ENCODE results near the gene C6orf47.
A peak's percentile ranks its signal among the peaks of the same experiment; 100 is the strongest.
"Not testable (repeated sequence)": the region's sequence is repeated elsewhere in the genome, so short reads cannot be mapped to it uniquely, and the experiment has no call there.

Gene C6orf47

GRCh38 chr6:31660381-31661261 is at the start of gene C6orf47:
TSS of gene C6orf47 (minus strand) at chr6:31660778. CDS start at chr6:31659947, 831 bp downstream.
- peak; percentile 84 for ATAC-seq
- TF ChIP-seq OSR1 (CRISPR knock-in tag; IDR thresholded peaks at IDR 0.05) (no peak), GLIS3 (CRISPR knock-in tag; IDR thresholded peaks at IDR 0.05) (no peak), TSHZ2 (CRISPR knock-in tag; IDR thresholded peaks at IDR 0.05) (no peak), ARNTL (CRISPR knock-in tag; IDR thresholded peaks at IDR 0.05; ENCODE audit: borderline replicate concordance, low read depth) (no peak), CSDC2 (CRISPR knock-in tag; IDR thresholded peaks at IDR 0.05) (no peak), SNAI2 (CRISPR knock-in tag; IDR thresholded peaks at IDR 0.05) (no peak), ISL1 (CRISPR knock-in tag; IDR thresholded peaks at IDR 0.05) (no peak), ZNF565 (CRISPR knock-in tag; conservative IDR thresholded peaks at IDR 0.05; ENCODE audit: low read depth) (no peak), POU6F1 (CRISPR knock-in tag; IDR thresholded peaks at IDR 0.05; ENCODE audit: borderline replicate concordance, low read depth) (no peak), ZFP3 (CRISPR knock-in tag; IDR thresholded peaks at IDR 0.05) (no peak), PPARA (CRISPR knock-in tag; IDR thresholded peaks at IDR 0.05; ENCODE audit: borderline replicate concordance) (no peak)

- ATAC-seq, result not testable (repeated sequence)
These were observed 48.6 kb upstream of the C6orf47 start for GRCh38 chr6:31709157-31709556.

GRCh38 chr6:31708224-31708623 is 47.6 kb upstream of the C6orf47 start:
- ATAC-seq, result no peak
- TF ChIP-seq CREB5 (CRISPR knock-in tag; IDR thresholded peaks at IDR 0.05; ENCODE audit: low read depth) (no peak), ZNF70 (CRISPR knock-in tag; IDR thresholded peaks at IDR 0.05) (no peak), TOX (CRISPR knock-in tag; IDR thresholded peaks at IDR 0.05; ENCODE audit: borderline replicate concordance) (no peak), BACH2 (CRISPR knock-in tag; IDR thresholded peaks at IDR 0.05; ENCODE audit: borderline replicate concordance) (no peak), TSHZ2 (CRISPR knock-in tag; IDR thresholded peaks at IDR 0.05) (no peak), CSRNP3 (CRISPR knock-in tag; IDR thresholded peaks at IDR 0.05) (no peak), POU6F1 (CRISPR knock-in tag; IDR thresholded peaks at IDR 0.05; ENCODE audit: borderline replicate concordance, low read depth) (no peak)

Measured in SK-N-SH treated with all-trans-retinoic acid at 6 μM for 48 hours (cell line).